Measurements from ENCODE around the gene PTGER2. TPM values are rescaled to one million over a fixed set of nuclear protein-coding genes. Genes with fewer than 3 reads are reported as not detected.

The PTGER2 gene
- total RNA-seq, 1 experiment from 2014 or later = not detected

DNA sequence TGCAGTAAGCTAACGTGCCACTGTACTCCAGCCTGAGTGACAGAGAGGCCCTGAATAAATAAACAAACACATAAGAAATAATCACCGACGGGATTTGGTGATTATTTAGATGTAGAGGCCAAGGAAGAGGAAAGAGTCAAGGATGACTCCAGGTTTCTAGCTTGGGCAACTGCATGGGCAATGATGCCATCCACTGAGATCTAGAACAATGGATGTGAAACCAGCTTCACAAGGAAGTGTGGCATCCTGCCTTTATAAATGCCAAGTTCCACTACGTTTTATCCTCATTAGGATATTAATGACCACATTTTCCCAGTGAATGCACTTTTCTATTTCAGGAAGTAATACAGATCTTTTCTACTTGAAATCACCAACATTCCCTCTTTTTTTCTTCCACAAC is 10.9 kb upstream of the PTGER2 start:
- TF ChIP-seq EZH2 (IDR thresholded peaks at IDR 0.05; ENCODE audit: borderline replicate concordance, low read depth, low read length, poor library complexity, severe bottlenecking) = no peak
- TF ChIP-seq, protein P1, sequence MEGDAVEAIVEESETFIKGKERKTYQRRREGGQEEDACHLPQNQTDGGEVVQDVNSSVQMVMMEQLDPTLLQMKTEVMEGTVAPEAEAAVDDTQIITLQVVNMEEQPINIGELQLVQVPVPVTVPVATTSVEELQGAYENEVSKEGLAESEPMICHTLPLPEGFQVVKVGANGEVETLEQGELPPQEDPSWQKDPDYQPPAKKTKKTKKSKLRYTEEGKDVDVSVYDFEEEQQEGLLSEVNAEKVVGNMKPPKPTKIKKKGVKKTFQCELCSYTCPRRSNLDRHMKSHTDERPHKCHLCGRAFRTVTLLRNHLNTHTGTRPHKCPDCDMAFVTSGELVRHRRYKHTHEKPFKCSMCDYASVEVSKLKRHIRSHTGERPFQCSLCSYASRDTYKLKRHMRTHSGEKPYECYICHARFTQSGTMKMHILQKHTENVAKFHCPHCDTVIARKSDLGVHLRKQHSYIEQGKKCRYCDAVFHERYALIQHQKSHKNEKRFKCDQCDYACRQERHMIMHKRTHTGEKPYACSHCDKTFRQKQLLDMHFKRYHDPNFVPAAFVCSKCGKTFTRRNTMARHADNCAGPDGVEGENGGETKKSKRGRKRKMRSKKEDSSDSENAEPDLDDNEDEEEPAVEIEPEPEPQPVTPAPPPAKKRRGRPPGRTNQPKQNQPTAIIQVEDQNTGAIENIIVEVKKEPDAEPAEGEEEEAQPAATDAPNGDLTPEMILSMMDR (conservative IDR thresholded peaks at IDR 0.05; ENCODE audit: low read depth, low read length) = no peak
- H3K27me3 ChIP-seq (replicated peaks; ENCODE audit: insufficient read depth, low read depth, low read length, poor library complexity) = peaks cover 15% of the 10 kb centered on the region
- H3K27ac ChIP-seq (ENCODE audit: low read depth, low read length, poor library complexity, severe bottlenecking) = no peak overlapping the region
- H3K4me3 ChIP-seq (ENCODE audit: low read depth, low read length, poor library complexity, severe bottlenecking) = no peak overlapping the region
- intact Hi-C loops (cut with micrococcal nuclease; ENCODE audit: unreplicated experiment) = loop anchor here (10.0 kb wide), 3 partner anchors 512 to 1002 kb away; no protein-coding TSS in a partner anchor
- no peaks in the 10 kb centered on the region for H3K9me3 ChIP-seq (ENCODE audit: low read depth, low read length, poor library complexity, severe bottlenecking)
- H3K36me3 ChIP-seq (ENCODE audit: insufficient read depth, low read length, poor library complexity, severe bottlenecking) = no peaks in the 10 kb centered on the region
- DNase-seq (ENCODE audit: low spot score) = no peak
- no TSS peak for BruUV-seq (replicated peaks)
- POLR2A ChIA-PET (ENCODE audit: low non-redundant PET) = no interaction called here
- H3K4me1 ChIP-seq (ENCODE audit: insufficient read depth, low read length, poor library complexity, severe bottlenecking) = no peaks in the 10 kb centered on the region
- CTCF ChIA-PET = no interaction called here

DNA sequence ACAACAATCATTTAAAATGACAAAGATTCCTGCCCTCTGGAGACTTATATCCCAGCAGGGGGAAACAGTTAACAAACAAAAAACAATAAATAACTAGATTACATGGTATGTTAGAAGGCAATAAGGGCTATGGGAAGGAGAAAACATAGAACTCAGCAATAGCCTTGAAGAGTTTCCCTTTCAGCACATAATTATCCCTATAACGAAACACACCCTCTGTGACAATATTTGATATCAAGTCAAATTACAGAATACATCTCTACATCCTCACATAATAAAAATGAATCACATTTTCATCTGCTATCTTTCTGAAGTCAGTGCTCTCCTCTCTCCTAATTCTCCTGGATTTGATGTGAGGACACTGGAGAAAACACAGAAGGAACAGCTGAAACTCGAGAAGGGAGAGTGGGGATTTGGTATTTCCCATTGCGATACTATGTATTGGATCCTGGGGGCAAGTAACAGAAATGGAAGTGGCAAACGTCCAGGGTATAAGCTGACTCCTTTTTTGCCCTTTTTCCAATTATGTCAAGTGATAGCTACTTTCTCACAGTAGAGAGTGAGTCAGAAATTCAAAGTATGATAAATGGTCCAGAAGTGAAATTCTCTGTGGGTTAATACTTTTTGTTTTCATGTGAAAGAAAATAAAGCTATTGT is 9.7 kb upstream of the PTGER2 start:
- CTCF ChIA-PET = no interaction called here
- DNase-seq (ENCODE audit: low spot score) = no peak

DNA sequence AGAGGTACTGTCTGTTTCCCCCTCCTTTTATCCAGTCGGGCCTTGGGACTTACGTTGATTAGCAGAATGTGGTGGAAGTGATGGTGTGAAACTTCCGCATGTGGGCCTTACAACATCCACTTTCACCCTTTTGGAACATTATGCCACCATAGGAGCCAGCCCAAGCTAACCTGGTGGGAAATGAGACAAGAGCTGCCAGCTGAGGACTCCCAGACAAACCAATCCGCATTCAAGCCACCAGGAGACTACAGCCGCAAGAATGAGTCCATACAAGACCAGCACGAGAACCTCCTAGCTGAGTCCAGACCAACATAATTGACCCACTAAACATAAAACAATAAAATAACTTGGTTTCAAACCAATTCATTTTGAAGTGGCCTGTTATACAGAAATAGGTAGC is 9.1 kb upstream of the PTGER2 start:
- TF ChIP-seq, protein P1 (conservative IDR thresholded peaks at IDR 0.05; ENCODE audit: low read depth, low read length) = no peak
- no peak for TF ChIP-seq EZH2 (IDR thresholded peaks at IDR 0.05; ENCODE audit: borderline replicate concordance, low read depth, low read length, poor library complexity, severe bottlenecking)
- peaks cover 15% of the 10 kb centered on the region for H3K27me3 ChIP-seq (replicated peaks; ENCODE audit: insufficient read depth, low read depth, low read length, poor library complexity)
- H3K36me3 ChIP-seq (ENCODE audit: insufficient read depth, low read length, poor library complexity, severe bottlenecking) = no peaks in the 10 kb centered on the region
- H3K27ac ChIP-seq (ENCODE audit: low read depth, low read length, poor library complexity, severe bottlenecking) = no peak overlapping the region
- ChIA-PET CTCF (no interaction called here), POLR2A (ENCODE audit: low non-redundant PET) (interaction anchor here (0.7 kb wide), 1 partner anchor 24 kb away, joined by 3 read pairs; no protein-coding TSS in a partner anchor)
- no peaks in the 10 kb centered on the region for H3K9me3 ChIP-seq (ENCODE audit: low read depth, low read length, poor library complexity, severe bottlenecking)
- DNase-seq (ENCODE audit: low spot score) = no peak
- no peak overlapping the region for H3K4me3 ChIP-seq (ENCODE audit: low read depth, low read length, poor library complexity, severe bottlenecking)
- BruUV-seq (replicated peaks) = no TSS peak
- intact Hi-C loops (cut with micrococcal nuclease; ENCODE audit: unreplicated experiment) = loop anchor here (10.0 kb wide), 3 partner anchors 510 to 1000 kb away; no protein-coding TSS in a partner anchor
- no peaks in the 10 kb centered on the region for H3K4me1 ChIP-seq (ENCODE audit: insufficient read depth, low read length, poor library complexity, severe bottlenecking)

More for the DNA sequence above, 9.7 kb upstream of the PTGER2 start:
- intact Hi-C loops (cut with micrococcal nuclease; ENCODE audit: unreplicated experiment) = loop anchor here (10.0 kb wide), 3 partner anchors 510 to 1000 kb away; no protein-coding TSS in a partner anchor
- Histone ChIP-seq H3K36me3 (ENCODE audit: insufficient read depth, low read length, poor library complexity, severe bottlenecking) (no peaks in the 10 kb centered on the region), H3K4me1 (ENCODE audit: insufficient read depth, low read length, poor library complexity, severe bottlenecking) (no peaks in the 10 kb centered on the region), H3K27me3 (replicated peaks; ENCODE audit: insufficient read depth, low read depth, low read length, poor library complexity) (peaks cover 15% of the 10 kb centered on the region), H3K9me3 (ENCODE audit: low read depth, low read length, poor library complexity, severe bottlenecking) (no peaks in the 10 kb centered on the region), H3K4me3 (ENCODE audit: low read depth, low read length, poor library complexity, severe bottlenecking) (no peak overlapping the region), H3K27ac (ENCODE audit: low read depth, low read length, poor library complexity, severe bottlenecking) (no peak overlapping the region)
- no TSS peak for BruUV-seq (replicated peaks)
- POLR2A ChIA-PET (ENCODE audit: low non-redundant PET) = no interaction called here
- TF ChIP-seq EZH2 (IDR thresholded peaks at IDR 0.05; ENCODE audit: borderline replicate concordance, low read depth, low read length, poor library complexity, severe bottlenecking) = no peak
- TF ChIP-seq, protein P1 (conservative IDR thresholded peaks at IDR 0.05; ENCODE audit: low read depth, low read length) = no peak

Data from A673 (cell line).